Astrocyte of the spinal cord (primary cell): ENCODE measurements around the gene PRR14L.

ENCODE experiments used
- DNase-seq: peaks from one replicate; pipeline ENCODE4 v3.0.0; 2011; ENCODE audit warnings: low read depth, low spot score
- H3K4me3 ChIP-seq: 2 replicates; pipeline ENCODE4 v1.5.1; 2011; ENCODE audit warnings: low read depth, mild to moderate bottlenecking, low read length, moderate library complexity
- in situ Hi-C: cut with HindIII; loops from 2 replicates; pipeline ENCODE4 v1.10.0; 2017; ENCODE audit warnings: low sequenced_read_pairs
- TF ChIP-seq, protein P1 (sequence below): IDR thresholded peaks from 2 replicates; pipeline ENCODE4 v1.5.1; 2012; ENCODE audit warnings: low read depth, mild to moderate bottlenecking, low read length, inconsistent platforms

PRR14L gene

DNA sequence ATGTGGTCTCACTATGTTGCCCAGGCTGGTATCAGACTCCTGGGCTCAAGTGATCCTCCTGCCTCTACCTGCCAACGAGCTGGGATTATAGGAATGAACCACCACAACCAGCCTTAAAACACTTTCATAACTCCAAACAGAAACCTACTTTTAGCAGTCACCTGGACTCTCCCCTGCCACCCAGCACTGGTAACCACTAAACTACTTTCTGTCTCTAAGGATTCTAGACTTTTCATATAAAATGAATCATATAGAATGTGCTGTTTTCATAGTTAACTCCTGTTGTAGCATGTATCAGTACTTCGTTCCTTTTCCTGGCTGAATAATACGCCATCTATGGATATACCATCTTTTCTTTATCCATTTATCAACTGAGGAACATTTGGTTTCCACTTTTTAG, 58.5 kb downstream of the PRR14L start:
- in situ Hi-C loops: no loop called here

DNA sequence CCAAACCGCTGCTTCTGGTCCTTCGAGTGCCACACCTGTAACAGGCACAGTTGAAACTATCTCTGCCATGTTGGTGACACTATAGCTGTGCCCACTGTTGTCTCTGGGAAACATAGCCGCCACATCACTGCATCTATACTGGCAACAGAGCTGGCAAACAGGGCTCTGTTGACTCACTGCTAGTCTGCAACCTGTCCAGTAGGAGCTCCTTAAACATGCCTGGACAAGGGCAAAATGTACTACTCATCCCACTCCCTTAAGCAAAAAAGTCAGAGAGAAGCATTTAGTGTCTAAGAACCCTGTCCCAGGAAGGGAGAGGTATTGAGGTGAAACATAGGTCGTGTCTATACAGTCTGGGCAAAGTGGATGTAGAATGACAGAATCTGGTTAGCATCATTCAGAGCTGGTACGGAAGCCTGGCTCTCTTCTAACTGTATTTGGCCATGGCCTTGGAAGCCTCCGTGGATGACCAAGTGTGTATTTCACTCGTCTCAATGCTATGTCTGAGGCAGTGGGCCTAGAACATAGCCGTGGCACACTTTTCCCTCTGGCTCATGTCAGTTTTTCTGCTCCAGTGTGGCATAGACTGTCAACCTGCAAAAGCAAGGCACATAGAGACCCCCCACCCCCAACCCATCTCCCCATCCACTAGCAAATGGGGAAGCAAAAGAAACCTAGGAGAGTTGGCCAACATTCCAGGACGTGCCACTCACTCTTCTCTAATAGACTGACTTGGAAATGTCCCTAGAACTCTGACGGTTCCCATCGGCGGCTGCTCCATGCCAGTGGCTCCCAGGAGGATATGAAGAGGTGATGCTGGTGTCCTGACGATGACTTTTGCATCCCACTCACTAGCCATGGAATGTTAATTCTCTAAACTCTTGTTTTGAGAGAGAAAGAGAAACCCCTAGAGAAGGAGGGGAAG, 66.5 kb downstream of the PRR14L start:
- TF ChIP-seq, protein P1, sequence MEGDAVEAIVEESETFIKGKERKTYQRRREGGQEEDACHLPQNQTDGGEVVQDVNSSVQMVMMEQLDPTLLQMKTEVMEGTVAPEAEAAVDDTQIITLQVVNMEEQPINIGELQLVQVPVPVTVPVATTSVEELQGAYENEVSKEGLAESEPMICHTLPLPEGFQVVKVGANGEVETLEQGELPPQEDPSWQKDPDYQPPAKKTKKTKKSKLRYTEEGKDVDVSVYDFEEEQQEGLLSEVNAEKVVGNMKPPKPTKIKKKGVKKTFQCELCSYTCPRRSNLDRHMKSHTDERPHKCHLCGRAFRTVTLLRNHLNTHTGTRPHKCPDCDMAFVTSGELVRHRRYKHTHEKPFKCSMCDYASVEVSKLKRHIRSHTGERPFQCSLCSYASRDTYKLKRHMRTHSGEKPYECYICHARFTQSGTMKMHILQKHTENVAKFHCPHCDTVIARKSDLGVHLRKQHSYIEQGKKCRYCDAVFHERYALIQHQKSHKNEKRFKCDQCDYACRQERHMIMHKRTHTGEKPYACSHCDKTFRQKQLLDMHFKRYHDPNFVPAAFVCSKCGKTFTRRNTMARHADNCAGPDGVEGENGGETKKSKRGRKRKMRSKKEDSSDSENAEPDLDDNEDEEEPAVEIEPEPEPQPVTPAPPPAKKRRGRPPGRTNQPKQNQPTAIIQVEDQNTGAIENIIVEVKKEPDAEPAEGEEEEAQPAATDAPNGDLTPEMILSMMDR: no peak
- H3K4me3 ChIP-seq: no peak overlapping the region
- DNase-seq: no peak
- in situ Hi-C loops: no loop called here

More for the DNA sequence above, 58.5 kb downstream of the PRR14L start:
- DNase-seq: no peak
- TF ChIP-seq, protein P1: no peak
- H3K4me3 ChIP-seq: no peak overlapping the region

DNA sequence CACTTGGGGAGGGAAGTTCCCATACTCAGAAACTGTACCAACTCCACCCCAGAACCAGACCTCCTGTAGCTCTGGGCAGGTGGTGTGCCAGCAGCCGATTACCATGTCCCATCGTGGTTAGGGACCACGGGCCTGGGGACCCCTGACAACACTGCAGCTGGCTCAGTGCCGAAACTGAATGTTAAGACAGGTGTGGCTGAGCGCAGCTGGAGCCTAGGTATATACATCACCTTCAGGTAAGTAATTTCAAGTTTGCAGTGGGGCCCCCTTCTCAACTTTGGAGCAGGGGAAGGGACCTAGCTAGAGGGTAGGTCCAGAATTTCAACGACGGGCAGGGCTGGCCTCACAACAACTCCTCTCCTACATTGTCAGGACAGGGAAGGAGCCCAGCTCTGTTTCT, 67.2 kb downstream of the PRR14L start:
- no peak overlapping the region for H3K4me3 ChIP-seq
- in situ Hi-C loops: no loop called here
- TF ChIP-seq, protein P1: no peak
- no peak for DNase-seq

DNA sequence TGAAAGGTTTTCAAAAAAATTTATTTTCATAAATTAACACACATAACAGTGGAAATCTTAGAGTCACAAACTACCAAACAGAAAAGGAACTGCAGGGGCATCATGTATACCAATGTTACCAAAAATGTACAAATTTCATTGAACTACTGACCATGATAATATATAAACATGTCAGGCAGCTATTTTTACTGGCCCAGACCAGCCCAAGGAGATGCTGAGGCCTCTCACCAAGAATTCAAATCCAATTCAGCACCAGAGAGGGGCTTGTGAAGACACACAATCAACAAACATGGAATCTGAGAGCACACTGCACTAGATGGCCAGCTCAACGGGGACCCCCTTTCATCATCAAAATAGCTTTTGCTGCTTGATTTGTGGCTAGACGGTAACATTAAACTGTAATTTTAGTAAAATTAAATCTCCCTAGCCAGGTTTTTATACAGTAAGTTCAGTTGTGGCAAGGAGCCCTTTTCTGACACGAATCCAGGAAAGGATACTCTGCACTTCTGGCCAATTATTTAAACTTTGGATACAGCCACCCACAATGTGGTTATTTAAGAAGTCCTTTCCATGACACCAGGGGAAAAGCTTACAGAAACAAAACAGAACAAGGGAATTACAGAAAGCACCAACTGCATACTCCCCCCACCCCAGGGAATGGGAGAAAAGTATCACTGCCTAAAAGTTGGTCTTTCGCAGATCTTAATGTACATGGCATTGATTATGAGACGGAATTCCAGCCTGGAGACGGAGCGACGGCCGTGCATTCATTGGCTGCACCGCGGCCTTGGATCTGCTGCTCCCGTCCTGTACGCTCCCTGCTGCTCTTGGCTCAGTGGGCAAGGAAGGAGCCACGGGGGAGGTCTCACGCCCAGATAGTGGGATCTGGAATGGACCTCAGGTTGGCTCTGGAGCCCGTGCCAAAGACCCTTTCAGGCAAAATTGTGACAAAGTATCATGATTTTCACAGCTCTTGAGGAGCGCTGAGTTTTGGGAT, 68.3 kb downstream of the PRR14L start:
- in situ Hi-C loops: no loop called here
- peak; percentile 76 for DNase-seq
- TF ChIP-seq, protein P1: no peak
- no peak overlapping the region for H3K4me3 ChIP-seq

DNA sequence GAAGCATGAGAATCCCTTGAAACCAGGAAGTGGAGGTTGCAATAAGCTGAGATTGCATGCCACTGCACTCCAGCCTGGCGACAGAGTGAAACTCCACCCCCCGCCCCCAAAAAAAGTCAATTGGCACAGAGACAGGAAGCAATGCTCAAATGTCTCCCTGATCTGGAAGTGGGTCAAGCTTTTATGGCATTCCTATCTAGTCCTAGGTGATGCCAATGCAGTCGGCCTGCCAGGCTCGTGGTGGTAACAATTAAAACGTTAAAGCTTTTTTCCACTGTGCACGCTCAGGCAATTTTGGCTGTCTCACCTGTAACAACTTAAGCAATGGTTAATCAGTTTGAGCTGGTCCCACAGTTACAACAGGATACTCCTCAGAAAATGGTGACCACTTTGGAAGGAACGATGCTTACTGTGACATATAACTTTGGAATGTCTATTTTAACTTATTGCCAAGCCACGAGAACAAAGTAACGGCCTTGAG, 69.0 kb downstream of the PRR14L start:
- H3K4me3 ChIP-seq: no peak overlapping the region
- DNase-seq: peak; percentile 72
- in situ Hi-C loops: no loop called here
- TF ChIP-seq, protein P1: no peak

DNA sequence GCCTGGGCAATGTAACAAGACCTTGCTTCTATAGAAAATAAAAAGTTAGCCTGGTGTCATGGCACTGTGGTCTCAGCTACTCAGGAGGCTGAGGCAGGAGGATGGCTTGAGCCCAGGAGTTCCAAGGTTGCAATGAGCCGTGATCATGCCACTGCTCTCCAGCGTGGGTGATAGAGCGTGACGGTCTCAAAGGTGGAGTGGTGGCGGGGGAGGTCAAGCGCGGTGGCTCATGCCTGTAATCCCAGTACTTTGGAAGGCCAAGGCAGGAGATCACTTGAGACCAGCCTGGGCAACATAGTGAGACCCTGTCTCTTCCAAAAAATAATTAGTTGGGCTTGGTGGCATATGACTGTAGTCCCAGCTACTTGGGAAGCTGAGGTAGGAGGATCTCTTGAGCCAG, 71.2 kb downstream of the PRR14L start:
- no peak overlapping the region for H3K4me3 ChIP-seq
- DNase-seq: no peak
- in situ Hi-C loops: no loop called here
- TF ChIP-seq, protein P1: no peak
